Measurements from ENCODE around the gene ANKRD29. TPM values are rescaled to one million over a fixed set of nuclear protein-coding genes. Genes with fewer than 3 reads are reported as not detected.

ANKRD29 gene
- total and polyA plus RNA-seq, 9 of the 15 experiments (the other 6 are each of a cell fraction or from before 2014, with no cell fraction given), result 0.36 TPM; not detected in 8

GRCh38 chr18:23690505-23691068, 27.9 kb upstream of the ANKRD29 start:
- no peak for FAIRE-seq
- Histone ChIP-seq H3K4me3 (no peak overlapping the region), H3K4me2 (ENCODE audit: insufficient read depth, low read length) (no peak overlapping the region), H3K27me3 (ENCODE audit: control insufficient read depth in 2 of 2, insufficient read depth in 2 of 2, low read length in 2 of 2) (peaks cover 23 to 33% of the 10 kb centered on the region in 2 experiments), H3K79me2 (ENCODE audit: control insufficient read depth, insufficient read depth, low read length) (no peaks in the 10 kb centered on the region), H3K9me3 (replicated peaks; ENCODE audit: control insufficient read depth, insufficient read depth, low read depth, low read length) (no peaks in the 10 kb centered on the region), H2AFZ (ENCODE audit: low read depth, low read length) (no peak overlapping the region), H4K20me1 (replicated peaks; ENCODE audit: control insufficient read depth, insufficient read depth, low read length) (0 out of 2 replicates have a peak, but pooled peaks cover 4% of the 10 kb centered on the region), H3K9ac (ENCODE audit: insufficient read depth in 1 of 2, low read depth in 2 of 2, low read length in 2 of 2) (no peak overlapping the region), H3K9me1 (ENCODE audit: control insufficient read depth, insufficient read depth, low read length) (no peaks in the 10 kb centered on the region), H3K27ac (ENCODE audit: extremely low read depth, low read depth, low read length) (no peak overlapping the region), H3K4me1 (replicated peaks in 1 of 2; ENCODE audit: control insufficient read depth in 2 of 2, insufficient read depth in 2 of 2, low read length in 2 of 2) (peaks cover 0 to 15% of the 10 kb centered on the region in 2 experiments; a peak in 2 of 5 replicates), H3K36me3 (ENCODE audit: control insufficient read depth, insufficient read depth, low read length) (no peaks in the 10 kb centered on the region)
- 33% methylated on average over 21 of the region's 21 CpGs for WGBS (ENCODE audit: insufficient coverage, low coverage, missing lambda C conversion rate)
- no TSS peak for BruUV-seq (replicated peaks)
- ChIA-PET CTCF (ENCODE audit: low intra/inter-chr PET ratio) (no interaction called here), POLR2A (interaction anchor here (0.9 kb wide), 1 partner anchor 175 kb away, joined by 3 read pairs; no protein-coding TSS in a partner anchor)
- intact Hi-C loops (cut with micrococcal nuclease) (no loop called here), in situ Hi-C loops (cut with MboI) (no loop called here)
- peak; percentile 21; the same call in 1 of the 3 replicates for ATAC-seq
- DNase-seq (ENCODE audit: extremely low read depth in 1 of 4, low spot score in 3 of 4), result no peak
- no peak for TF ChIP-seq SUPT5H (IDR thresholded peaks at IDR 0.05)
- no peak for TF ChIP-seq ZBTB9 (CRISPR knock-in tag; IDR thresholded peaks at IDR 0.05)
- peak; percentile 74; the same call in 1 of the 2 replicates for TF ChIP-seq ZC3H11A (IDR thresholded peaks at IDR 0.05; ENCODE audit: low read depth, low read length)
- no peak for TF ChIP-seq ZNF668 (CRISPR knock-in tag; IDR thresholded peaks at IDR 0.05)
- TF ChIP-seq ZNF561 (CRISPR knock-in tag; conservative IDR thresholded peaks at IDR 0.05), result no peak
- no peak for TF ChIP-seq SAFB (IDR thresholded peaks at IDR 0.05; ENCODE audit: borderline replicate concordance, low read depth, low read length)
- TF ChIP-seq KAT2B (IDR thresholded peaks at IDR 0.05; ENCODE audit: low read depth, low read length), result no peak
